Spinal cord (tissue), 10 donors: Measurements from ENCODE around the gene PKNOX2. TPM values are rescaled to one million over a fixed set of nuclear protein-coding genes. Genes with fewer than 3 reads are reported as not detected.

Source experiments
- DNase-seq, 6 donors: peaks; one replicate each; pipeline versions ENCODE4 v3.0.0 to v3.0.0-alpha.2; 2013 to 2015; ENCODE audit warnings: low spot score in 6 of 6, low read depth in 4 of 6
- H3K27ac ChIP-seq: one replicate; pipeline ENCODE4 v1.5.1; 2013; ENCODE audit warnings: low read depth, low read length, control low read depth
- H3K27me3 ChIP-seq: one replicate; pipeline ENCODE4 v1.6.1; 2013; ENCODE audit warnings: low read length; ENCODE audit not compliant: control insufficient read depth, insufficient read depth
- H3K36me3 ChIP-seq: one replicate; pipeline ENCODE4 v1.6.1; 2013; ENCODE audit warnings: low read length; ENCODE audit not compliant: control insufficient read depth, insufficient read depth
- H3K4me1 ChIP-seq: one replicate; pipeline ENCODE4 v1.6.1; 2013; ENCODE audit warnings: low read length; ENCODE audit not compliant: control insufficient read depth, insufficient read depth
- H3K4me3 ChIP-seq: one replicate; pipeline ENCODE4 v1.5.1; 2013; ENCODE audit warnings: low read depth, low read length, control low read depth
- H3K9me3 ChIP-seq: one replicate; pipeline ENCODE4 v1.6.1; 2013; ENCODE audit warnings: low read length; ENCODE audit not compliant: control insufficient read depth, insufficient read depth
- WGBS: methylation state at CpG from one replicate; pipeline ENCODE4 v1.1.5; 2013; ENCODE audit warnings: missing lambda C conversion rate; ENCODE audit not compliant: insufficient coverage; 5-methylcytosine and 5-hydroxymethylcytosine counted together
- polyA plus RNA-seq, 2 donors: library from polyadenylated mRNA; unstranded; fragments of 120-200 nt; gene quantifications; one replicate each; pipeline ENCODE4 v1.2.1, GENCODE V29; 2013; ENCODE audit not compliant: insufficient read length in 2 of 2
- total RNA-seq, 2 donors: library from RNA; depleted of rRNA in 1 of 2; stranded (reverse); fragments of 120-200 nt in 1 of 2; fragments of >200 nt in 1 of 2; gene quantifications; one replicate each; pipeline versions ENCODE4 v1.2.3 to v1.2.4, GENCODE V29; 2013 to 2014
- donor health status: healthy.

PKNOX2 gene
- total and polyA plus RNA-seq, 4 donors, result 10.6 to 41.2 (median 26.6) TPM

GRCh38 chr11:125360066-125360465, 195.5 kb downstream of the PKNOX2 start:
- Histone ChIP-seq H3K27me3 (no peaks in the 10 kb centered on the region), H3K4me3 (no peak overlapping the region), H3K4me1 (peaks cover 30% of the 10 kb centered on the region), H3K27ac (no peak overlapping the region), H3K9me3 (no peaks in the 10 kb centered on the region), H3K36me3 (peaks cover 16% of the 10 kb centered on the region)
- WGBS, result 75% methylated on average over 4 of the region's 7 CpGs
- DNase-seq, result no peak

DNA sequence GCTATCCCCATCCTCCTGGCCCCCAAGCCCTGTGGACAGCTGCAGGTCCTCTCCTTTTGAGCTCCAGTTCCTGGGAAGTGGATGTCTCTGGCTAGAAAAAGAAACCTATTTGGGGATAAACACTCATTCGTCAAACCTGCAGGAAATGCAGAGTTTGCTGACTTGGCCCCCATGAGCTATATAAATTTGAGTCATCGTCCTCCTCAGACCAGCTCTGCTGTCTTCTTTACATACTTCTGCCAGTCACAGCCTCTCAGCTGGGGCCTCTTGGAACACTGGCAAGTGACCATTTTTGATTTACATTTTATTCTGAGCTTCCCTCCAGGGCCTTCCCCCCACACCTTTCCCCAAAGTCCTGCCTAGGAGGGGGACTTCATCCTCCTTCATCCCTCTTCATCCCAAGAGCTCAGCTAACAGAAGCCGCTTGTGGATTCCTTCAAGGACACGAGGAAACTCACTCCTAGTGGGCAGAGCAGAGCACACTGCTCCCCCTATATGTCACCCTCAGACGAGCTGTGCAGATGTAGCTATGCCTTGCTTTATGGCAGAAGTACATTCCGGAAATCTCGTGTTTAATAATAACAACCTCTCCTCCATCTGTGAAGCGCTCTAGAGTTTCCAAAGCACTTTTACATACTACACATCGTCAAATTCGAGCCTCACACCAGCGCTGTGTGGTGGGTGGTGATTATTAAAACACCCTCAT, 199.7 kb downstream of the PKNOX2 start:
- no peak for DNase-seq
- 56% methylated on average over 5 of the region's 11 CpGs for WGBS
- no peak overlapping the region for H3K4me3 ChIP-seq
- H3K36me3 ChIP-seq, result peaks cover 20% of the 10 kb centered on the region
- H3K4me1 ChIP-seq, result peaks cover 5% of the 10 kb centered on the region
- H3K9me3 ChIP-seq, result no peaks in the 10 kb centered on the region
- no peak overlapping the region for H3K27ac ChIP-seq
- no peaks in the 10 kb centered on the region for H3K27me3 ChIP-seq

DNA sequence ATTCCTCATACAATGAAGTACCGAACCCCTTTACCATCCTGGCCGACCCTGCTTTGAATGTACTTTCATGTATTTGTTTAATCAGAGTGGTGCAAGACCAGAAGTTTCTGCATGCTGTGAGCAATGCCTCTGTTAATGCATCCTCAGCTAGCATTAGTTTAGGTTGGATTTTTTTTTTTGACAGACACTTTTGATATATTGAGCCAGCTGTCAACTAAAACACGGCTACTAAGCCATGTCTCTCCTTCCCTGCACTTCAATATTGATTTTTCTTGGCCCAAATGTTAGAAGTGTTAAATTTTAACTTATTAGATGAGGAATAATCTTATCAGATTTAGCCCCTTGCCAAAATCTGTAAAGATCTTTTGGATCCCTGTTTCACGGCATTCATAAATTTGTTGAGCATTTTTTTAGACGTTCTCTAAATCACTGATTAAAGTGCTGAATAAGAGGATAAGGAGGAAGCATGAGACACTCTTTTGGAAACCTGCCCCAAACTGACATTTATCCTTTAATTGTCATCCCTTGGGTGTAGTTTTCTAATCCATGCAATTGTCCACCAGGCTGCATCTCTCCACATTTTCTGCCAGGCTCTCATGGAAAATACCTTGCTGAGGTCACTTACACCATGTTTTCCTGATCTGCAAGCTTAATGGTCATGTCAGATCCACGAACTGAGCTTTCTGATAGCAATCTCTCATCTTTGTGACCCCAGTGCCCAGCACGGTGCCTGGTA, 200.8 kb downstream of the PKNOX2 start:
- Histone ChIP-seq H3K4me1 (peaks cover 4% of the 10 kb centered on the region), H3K27ac (no peak overlapping the region)
- DNase-seq, result no peak

DNA sequence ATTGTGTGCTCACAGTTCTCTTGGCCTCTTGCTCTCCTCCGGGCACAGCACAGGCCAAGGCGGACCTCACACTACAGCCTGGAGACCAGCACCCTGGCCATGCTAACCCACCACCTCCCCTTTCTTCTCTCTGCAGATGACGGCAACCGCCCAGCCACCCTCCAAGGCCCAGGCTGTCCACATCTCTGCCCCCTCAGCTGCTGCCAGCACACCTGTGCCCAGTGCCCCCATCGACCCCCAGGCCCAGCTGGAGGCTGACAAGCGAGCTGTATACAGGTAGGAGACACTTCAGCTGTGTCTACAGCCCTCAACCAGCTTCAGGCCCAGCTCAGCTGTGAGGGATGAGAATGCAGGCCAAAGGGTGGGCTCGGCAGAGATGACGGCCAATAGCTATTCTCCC, 203.2 kb downstream of the PKNOX2 start:
- DNase-seq, result no peak
- Histone ChIP-seq H3K4me1 (peaks cover 20% of the 10 kb centered on the region), H3K27me3 (no peaks in the 10 kb centered on the region), H3K9me3 (no peaks in the 10 kb centered on the region), H3K27ac (no peak overlapping the region), H3K4me3 (no peak overlapping the region), H3K36me3 (peaks cover 23% of the 10 kb centered on the region)
- 91% methylated on average over 5 of the region's 8 CpGs for WGBS

More for the DNA sequence above, 200.8 kb downstream of the PKNOX2 start:
- Histone ChIP-seq H3K36me3 (peaks cover 19% of the 10 kb centered on the region), H3K27me3 (no peaks in the 10 kb centered on the region), H3K9me3 (no peaks in the 10 kb centered on the region), H3K4me3 (no peak overlapping the region)
- 100% methylated on average over 2 of the region's 7 CpGs for WGBS

GRCh38 chr11:125368757-125369156, 204.2 kb downstream of the PKNOX2 start:
- Histone ChIP-seq H3K9me3 (no peaks in the 10 kb centered on the region), H3K4me1 (peaks cover 20% of the 10 kb centered on the region), H3K4me3 (no peak overlapping the region), H3K27me3 (no peaks in the 10 kb centered on the region), H3K27ac (no peak overlapping the region), H3K36me3 (peaks cover 23% of the 10 kb centered on the region)
- no peak for DNase-seq
- no CpG with 5 or more reads among the region's 4 CpGs for WGBS

DNA sequence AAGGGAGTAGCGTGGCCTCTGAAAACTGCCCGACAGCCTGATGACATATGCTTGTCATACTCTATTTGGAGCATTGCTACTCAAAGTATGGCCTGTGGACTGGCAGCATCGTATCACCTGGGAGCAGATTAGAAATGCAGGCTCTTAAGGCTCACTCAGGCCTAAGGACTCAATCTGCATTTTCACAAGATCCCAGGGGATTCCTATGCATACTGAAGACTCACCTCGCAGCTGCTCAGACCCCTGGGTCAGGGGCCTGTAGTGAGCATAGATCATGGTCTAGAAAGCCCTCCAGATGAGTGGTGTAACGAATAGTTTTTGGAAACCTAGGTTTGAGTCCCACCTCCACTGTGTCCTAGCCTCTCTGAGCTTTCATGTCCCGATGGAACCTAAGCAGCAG, 205.3 kb downstream of the PKNOX2 start:
- Histone ChIP-seq H3K9me3 (no peaks in the 10 kb centered on the region), H3K4me3 (no peak overlapping the region), H3K4me1 (peaks cover 25% of the 10 kb centered on the region), H3K36me3 (peaks cover 23% of the 10 kb centered on the region), H3K27me3 (no peaks in the 10 kb centered on the region), H3K27ac (no peak overlapping the region)
- WGBS, result 76% methylated on average over 5 of the region's 6 CpGs
- no peak for DNase-seq

- Histone ChIP-seq H3K9me3 (no peaks in the 10 kb centered on the region), H3K27me3 (no peaks in the 10 kb centered on the region), H3K4me1 (peaks cover 27% of the 10 kb centered on the region), H3K4me3 (no peak overlapping the region), H3K27ac (no peak overlapping the region), H3K36me3 (peaks cover 23% of the 10 kb centered on the region)
- 34% methylated on average over 14 of the region's 18 CpGs for WGBS
- peak in 2 of 6 donors; percentile 35 to 85 for DNase-seq
Observed at GRCh38 chr11:125370561-125371389, 206.2 kb downstream of the PKNOX2 start.

DNA sequence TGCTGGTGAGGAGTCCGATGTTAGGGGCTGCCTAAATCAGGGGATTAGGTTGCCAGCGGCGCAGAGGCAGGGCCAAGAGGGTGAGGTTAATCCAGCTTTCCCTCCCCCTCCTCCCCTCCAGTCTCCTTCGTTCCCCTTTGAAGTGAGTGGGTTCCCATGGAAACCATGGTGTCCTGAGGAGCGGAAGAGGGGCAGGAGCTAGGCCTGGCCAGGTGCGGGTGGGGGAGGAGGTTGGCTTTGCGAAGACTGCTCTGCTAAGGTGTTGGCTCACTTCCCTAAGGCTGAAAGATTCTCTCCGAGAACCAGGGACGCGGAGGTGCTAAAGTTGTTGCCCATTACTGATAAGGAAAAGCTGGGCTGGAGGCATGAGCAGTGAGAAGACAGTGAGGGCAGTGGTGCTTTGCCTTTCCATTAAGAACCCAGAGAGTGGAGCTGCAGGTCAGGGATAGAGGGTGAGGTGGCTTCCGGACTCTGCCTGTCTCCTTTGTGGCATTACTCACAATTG, 206.9 kb downstream of the PKNOX2 start:
- Histone ChIP-seq H3K9me3 (no peaks in the 10 kb centered on the region), H3K4me1 (peaks cover 33% of the 10 kb centered on the region), H3K4me3 (no peak overlapping the region), H3K27ac (no peak overlapping the region), H3K27me3 (no peaks in the 10 kb centered on the region), H3K36me3 (peaks cover 23% of the 10 kb centered on the region)
- DNase-seq, result peak in 2 of 6 donors; percentile 51 to 83
- 38% methylated on average over 5 of the region's 11 CpGs for WGBS

DNA sequence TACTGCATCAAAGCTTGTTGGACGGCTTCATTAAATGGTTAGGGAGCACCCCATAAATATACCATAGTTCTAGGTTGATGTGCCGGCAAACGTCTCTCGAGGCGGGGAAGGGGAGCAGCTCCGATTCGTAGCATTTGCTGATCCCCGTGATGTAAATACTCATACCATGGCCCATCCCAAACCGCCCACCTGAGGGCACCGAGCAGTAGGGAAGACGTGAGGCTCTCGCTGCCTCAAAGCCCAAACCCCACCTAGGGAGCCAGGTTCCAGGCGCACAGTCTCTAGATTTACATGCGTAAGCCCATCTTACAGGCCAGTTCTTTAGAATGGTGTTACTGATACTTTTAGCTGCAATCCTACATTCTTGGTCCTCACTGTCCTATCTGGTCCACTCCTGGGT, 207.5 kb downstream of the PKNOX2 start:
- Histone ChIP-seq H3K4me3 (no peak overlapping the region), H3K9me3 (no peaks in the 10 kb centered on the region), H3K36me3 (peaks cover 23% of the 10 kb centered on the region), H3K27me3 (no peaks in the 10 kb centered on the region), H3K27ac (no peak overlapping the region), H3K4me1 (peaks cover 33% of the 10 kb centered on the region)
- WGBS, result 80% methylated on average over 1 of the region's 14 CpGs
- no peak for DNase-seq
